ENCODE data around the gene INSM1. TPM values are rescaled to one million over a fixed set of nuclear protein-coding genes. Genes with fewer than 3 reads are reported as not detected.

The INSM1 gene
- total RNA-seq, 3 donors from 2014 or later: 0.73 to 6.3 (median 2.8) TPM

DNA sequence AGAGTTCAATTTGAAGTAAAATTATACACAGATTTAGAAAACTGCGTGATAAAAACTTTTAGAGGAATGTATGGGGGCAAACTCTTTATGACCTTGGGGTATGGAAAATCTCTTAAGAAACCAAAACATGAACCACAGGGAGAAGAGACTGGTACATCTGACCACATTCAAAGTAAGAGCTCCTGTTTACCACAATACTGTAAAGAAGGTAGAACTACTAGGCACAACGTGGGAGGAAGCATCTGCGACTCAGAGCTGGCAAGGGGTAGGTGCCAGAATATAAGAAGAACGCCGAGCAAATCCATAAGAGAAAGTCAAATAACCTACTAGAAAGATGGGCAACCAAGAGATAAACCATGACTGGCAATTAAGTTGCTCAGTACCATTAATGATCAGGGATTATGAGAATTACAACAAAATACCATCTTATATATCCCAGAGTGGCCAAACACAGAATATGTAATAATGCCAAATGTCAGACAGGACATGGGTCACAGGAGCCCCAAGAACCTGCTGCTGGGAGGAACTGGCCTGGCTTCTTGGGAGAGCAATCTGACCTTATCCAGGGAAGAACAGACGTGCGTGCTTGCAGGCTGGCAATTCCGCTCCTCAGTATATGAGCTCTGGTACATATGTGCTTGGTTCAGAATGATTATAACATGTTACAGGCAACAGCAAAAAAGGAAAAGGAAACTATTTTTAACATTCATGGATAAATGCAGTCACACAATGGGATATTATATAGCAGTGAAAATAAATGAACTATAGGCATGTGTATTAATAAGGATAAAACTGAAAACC is 50.2 kb downstream of the INSM1 start:
- no peak for ATAC-seq

More for the DNA sequence above, 50.2 kb downstream of the INSM1 start:
- Histone ChIP-seq H3K4me3 (no peak overlapping the region), H3K4me1 (ENCODE audit: low read depth) (no peaks in the 10 kb centered on the region), H3K9me3 (no peaks in the 10 kb centered on the region), H3K36me3 (ENCODE audit: low read depth) (no peaks in the 10 kb centered on the region)
- intact Hi-C loops (cut with DNase I, micrococcal nuclease): no loop called here
- TF ChIP-seq, protein P1, sequence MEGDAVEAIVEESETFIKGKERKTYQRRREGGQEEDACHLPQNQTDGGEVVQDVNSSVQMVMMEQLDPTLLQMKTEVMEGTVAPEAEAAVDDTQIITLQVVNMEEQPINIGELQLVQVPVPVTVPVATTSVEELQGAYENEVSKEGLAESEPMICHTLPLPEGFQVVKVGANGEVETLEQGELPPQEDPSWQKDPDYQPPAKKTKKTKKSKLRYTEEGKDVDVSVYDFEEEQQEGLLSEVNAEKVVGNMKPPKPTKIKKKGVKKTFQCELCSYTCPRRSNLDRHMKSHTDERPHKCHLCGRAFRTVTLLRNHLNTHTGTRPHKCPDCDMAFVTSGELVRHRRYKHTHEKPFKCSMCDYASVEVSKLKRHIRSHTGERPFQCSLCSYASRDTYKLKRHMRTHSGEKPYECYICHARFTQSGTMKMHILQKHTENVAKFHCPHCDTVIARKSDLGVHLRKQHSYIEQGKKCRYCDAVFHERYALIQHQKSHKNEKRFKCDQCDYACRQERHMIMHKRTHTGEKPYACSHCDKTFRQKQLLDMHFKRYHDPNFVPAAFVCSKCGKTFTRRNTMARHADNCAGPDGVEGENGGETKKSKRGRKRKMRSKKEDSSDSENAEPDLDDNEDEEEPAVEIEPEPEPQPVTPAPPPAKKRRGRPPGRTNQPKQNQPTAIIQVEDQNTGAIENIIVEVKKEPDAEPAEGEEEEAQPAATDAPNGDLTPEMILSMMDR (IDR thresholded peaks at IDR 0.05): no peak
- DNase-seq: no peak

Measured in mucosa of descending colon (tissue), 3 donors.